Ishikawa (cell line): Measurements from ENCODE around the gene CACNA1C.

Experiments
- CEBPB ChIP-seq: IDR thresholded peaks from 2 replicates; pipeline ENCODE4 v1.6.1; 2012
- CREB1 ChIP-seq: IDR thresholded peaks from 2 replicates; pipeline ENCODE4 v1.6.1; 2012; ENCODE audit warnings: low read depth
- EGR1 ChIP-seq: IDR thresholded peaks from 2 replicates; pipeline ENCODE4 v1.6.1; 2012
- EP300 ChIP-seq: IDR thresholded peaks from 2 replicates; pipeline ENCODE4 v1.6.1; 2012; ENCODE audit warnings: borderline replicate concordance
- FOXM1 ChIP-seq: IDR thresholded peaks from 2 replicates; pipeline ENCODE4 v1.6.1; 2012; ENCODE audit warnings: low read depth, borderline replicate concordance
- NFIC ChIP-seq: IDR thresholded peaks from 2 replicates; pipeline ENCODE4 v1.6.1; 2012
- RAD21 ChIP-seq: IDR thresholded peaks from 2 replicates; pipeline ENCODE4 v1.6.1; 2012; ENCODE audit warnings: low read depth
- TAF1 ChIP-seq: IDR thresholded peaks from 2 replicates; pipeline ENCODE4 v1.6.1; 2012; ENCODE audit warnings: low read depth, mild to moderate bottlenecking
- TCF12 ChIP-seq: IDR thresholded peaks from 2 replicates; pipeline ENCODE4 v1.6.1; 2012; ENCODE audit warnings: low read depth
- TEAD4 ChIP-seq: IDR thresholded peaks from 2 replicates; pipeline ENCODE4 v1.6.1; 2012
- YY1 ChIP-seq: IDR thresholded peaks from 2 replicates; pipeline ENCODE4 v1.6.1; 2012; ENCODE audit warnings: low read depth
- ZBTB7A ChIP-seq: IDR thresholded peaks from 2 replicates; pipeline ENCODE4 v1.6.1; 2012; ENCODE audit warnings: low read depth
- TF ChIP-seq, protein P1 (sequence below): IDR thresholded peaks from 2 replicates; pipeline ENCODE4 v1.6.1; 2012
- TF ChIP-seq, protein P2 (sequence below): IDR thresholded peaks from 2 replicates; pipeline ENCODE4 v1.6.1; 2012; ENCODE audit warnings: low read depth, mild to moderate bottlenecking
- TF ChIP-seq, protein P3 (sequence below): IDR thresholded peaks from 2 replicates; pipeline ENCODE4 v1.6.1; 2012

CACNA1C gene

DNA sequence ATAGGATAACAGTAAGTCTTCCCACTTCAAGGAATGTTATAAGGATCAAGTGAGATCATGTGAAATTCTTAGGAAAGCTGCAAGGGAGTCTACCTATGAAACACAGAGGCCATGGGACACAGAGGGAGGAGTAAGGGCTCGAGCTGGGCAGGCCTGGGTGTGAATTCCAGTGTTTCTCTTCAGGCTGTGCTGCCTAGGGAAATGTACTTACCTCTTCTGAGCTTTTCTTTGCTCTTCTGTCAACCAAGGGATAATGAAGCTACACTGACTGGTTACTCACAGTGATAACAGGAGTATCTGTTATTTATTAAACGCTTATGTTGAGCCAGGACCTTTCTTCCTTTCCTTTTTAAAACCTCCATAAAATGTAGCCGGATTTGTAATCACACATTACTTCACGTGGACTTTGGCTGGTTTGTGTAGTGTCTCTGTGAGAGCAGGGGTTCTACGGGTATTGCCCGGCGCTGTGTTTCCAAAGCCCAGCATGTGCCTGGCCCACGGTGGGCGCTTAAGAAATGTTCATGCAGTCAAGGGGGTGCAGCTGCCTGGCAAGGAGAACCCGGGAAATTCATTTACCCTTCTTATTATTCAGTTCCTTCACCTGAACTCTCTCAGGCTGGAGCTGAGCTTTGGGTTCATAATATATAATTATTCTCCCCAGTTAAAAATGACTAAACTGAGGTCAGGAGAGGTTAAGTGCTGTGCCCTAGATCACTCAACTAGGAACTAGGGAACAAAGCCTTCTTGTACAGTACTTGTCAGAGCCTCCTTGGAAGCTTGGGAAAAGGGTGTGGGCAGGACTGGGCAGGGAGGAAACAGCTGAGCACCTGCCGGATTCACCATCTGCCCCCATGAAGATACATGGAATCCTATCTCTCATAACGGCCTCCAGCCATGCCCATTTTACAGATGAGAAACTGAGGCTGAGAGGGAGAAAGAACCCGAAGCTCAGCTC, 214.2 kb downstream of the CACNA1C start:
- no peak for TF ChIP-seq ZBTB7A
- TF ChIP-seq TCF12 = no peak
- no peak for TF ChIP-seq TAF1
- TF ChIP-seq CEBPB = no peak
- TF ChIP-seq NFIC = no peak
- no peak for TF ChIP-seq EP300
- no peak for TF ChIP-seq YY1
- no peak for TF ChIP-seq FOXM1
- TF ChIP-seq, protein P1, sequence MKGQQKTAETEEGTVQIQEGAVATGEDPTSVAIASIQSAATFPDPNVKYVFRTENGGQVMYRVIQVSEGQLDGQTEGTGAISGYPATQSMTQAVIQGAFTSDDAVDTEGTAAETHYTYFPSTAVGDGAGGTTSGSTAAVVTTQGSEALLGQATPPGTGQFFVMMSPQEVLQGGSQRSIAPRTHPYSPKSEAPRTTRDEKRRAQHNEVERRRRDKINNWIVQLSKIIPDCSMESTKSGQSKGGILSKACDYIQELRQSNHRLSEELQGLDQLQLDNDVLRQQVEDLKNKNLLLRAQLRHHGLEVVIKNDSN = no peak
- no peak for TF ChIP-seq EGR1
- no peak for TF ChIP-seq RAD21
- no peak for TF ChIP-seq CREB1
- no peak for TF ChIP-seq TEAD4
- TF ChIP-seq, protein P2, sequence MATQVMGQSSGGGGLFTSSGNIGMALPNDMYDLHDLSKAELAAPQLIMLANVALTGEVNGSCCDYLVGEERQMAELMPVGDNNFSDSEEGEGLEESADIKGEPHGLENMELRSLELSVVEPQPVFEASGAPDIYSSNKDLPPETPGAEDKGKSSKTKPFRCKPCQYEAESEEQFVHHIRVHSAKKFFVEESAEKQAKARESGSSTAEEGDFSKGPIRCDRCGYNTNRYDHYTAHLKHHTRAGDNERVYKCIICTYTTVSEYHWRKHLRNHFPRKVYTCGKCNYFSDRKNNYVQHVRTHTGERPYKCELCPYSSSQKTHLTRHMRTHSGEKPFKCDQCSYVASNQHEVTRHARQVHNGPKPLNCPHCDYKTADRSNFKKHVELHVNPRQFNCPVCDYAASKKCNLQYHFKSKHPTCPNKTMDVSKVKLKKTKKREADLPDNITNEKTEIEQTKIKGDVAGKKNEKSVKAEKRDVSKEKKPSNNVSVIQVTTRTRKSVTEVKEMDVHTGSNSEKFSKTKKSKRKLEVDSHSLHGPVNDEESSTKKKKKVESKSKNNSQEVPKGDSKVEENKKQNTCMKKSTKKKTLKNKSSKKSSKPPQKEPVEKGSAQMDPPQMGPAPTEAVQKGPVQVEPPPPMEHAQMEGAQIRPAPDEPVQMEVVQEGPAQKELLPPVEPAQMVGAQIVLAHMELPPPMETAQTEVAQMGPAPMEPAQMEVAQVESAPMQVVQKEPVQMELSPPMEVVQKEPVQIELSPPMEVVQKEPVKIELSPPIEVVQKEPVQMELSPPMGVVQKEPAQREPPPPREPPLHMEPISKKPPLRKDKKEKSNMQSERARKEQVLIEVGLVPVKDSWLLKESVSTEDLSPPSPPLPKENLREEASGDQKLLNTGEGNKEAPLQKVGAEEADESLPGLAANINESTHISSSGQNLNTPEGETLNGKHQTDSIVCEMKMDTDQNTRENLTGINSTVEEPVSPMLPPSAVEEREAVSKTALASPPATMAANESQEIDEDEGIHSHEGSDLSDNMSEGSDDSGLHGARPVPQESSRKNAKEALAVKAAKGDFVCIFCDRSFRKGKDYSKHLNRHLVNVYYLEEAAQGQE = no peak
- TF ChIP-seq, protein P3, sequence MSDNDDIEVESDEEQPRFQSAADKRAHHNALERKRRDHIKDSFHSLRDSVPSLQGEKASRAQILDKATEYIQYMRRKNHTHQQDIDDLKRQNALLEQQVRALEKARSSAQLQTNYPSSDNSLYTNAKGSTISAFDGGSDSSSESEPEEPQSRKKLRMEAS = no peak

DNA sequence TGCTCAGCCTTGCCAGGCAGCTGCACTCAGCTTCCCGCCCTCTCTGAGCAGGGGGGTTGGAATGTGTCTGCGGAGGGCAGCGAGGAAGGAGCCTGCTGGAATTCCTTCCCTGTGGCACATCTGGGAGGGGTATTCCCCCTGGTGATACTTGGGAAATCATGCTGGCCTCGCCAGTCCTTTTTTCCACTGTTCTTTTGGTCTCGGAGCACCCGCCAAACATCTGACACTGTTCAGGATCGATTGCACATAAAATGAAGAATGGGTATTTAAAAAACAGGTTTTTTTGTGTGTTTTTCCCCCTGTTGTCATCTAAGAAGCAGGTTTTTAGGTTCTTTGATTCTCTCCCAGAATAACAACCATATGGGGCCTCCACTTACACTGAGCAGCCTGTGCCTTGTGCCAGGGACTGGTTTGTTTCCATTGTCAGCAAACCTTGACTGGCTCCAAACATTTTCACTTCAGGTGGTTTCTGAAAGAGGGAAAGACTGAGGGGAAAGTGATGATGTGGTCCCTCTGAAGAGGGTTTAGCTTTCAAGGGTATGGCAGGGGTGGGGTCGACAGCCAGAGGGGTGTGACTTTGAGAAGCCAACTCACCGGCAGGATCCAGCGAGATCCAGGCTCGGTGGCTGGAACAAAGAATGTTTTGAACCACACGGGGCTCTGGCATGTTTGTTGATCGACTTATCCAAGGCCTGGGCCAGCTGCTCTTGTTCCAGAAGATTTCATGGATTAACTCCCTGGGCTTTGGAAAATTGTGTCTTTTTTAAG, 215.1 kb downstream of the CACNA1C start:
- TF ChIP-seq EP300 = no peak
- TF ChIP-seq NFIC = no peak
- no peak for TF ChIP-seq EGR1
- TF ChIP-seq YY1 = no peak
- TF ChIP-seq, protein P2 = no peak
- TF ChIP-seq FOXM1 = no peak
- TF ChIP-seq TCF12 = no peak
- TF ChIP-seq TAF1 = no peak
- TF ChIP-seq, protein P3 = no peak
- TF ChIP-seq TEAD4 = no peak
- no peak for TF ChIP-seq CREB1
- TF ChIP-seq RAD21 = no peak
- TF ChIP-seq CEBPB = no peak
- TF ChIP-seq ZBTB7A = no peak
- TF ChIP-seq, protein P1 = no peak

DNA sequence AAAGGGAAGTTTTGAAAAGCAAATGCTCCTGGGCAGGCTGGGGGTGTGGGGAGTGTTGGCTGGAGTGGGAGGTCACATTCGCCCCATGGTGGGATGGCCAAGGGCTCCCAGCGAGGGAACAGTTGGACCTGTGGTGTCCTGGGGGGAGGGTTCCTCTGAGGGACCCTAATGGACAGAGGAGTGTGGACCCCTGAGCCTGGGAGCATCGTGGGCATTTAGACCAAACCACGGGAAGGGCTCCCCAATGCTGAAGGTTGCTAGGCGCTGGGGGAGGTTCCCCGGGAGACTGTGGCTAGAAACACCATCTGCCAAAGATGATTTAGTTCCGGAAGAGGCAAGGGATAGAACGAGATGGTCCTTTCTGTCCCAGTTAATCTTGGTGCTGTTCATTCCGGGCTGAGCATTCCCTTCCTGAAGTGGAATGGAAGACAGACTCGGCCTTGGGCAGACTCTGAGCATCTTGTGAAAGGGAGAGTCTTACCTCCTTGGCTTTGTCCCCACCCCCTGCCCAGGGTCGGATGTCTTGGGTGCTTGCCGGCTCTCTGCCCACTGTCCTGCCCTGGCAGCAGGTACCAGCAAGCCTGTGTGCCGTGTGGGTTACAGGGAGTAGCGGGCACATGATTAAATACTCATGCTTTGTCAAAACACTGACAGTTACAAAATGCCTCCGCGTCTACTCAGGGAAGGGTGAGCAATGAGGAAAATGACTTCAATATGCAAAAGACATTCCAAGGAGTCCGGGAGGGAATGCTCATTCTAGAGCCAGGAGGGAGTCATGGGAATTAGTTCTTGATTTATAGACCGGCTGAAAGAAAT, 215.9 kb downstream of the CACNA1C start:
- TF ChIP-seq, protein P2 = no peak
- TF ChIP-seq TAF1 = no peak
- no peak for TF ChIP-seq EGR1
- no peak for TF ChIP-seq CREB1
- no peak for TF ChIP-seq FOXM1
- TF ChIP-seq CEBPB = no peak
- TF ChIP-seq RAD21 = no peak
- TF ChIP-seq, protein P1 = no peak
- no peak for TF ChIP-seq EP300
